Measurements from ENCODE around the gene DAB2IP.

Gene DAB2IP

GRCh38 chr9:121816449-121816817, 165.0 kb downstream of the DAB2IP start:
- no peak for TF ChIP-seq CTCF (conservative IDR thresholded peaks at IDR 0.05; ENCODE audit: low read depth)
- ChIA-PET POLR2A (ENCODE audit: low non-redundant PET) (no interaction called here), CTCF (interaction anchor here (0.6 kb wide), 1 partner anchor 31 kb away, joined by 7 read pairs; no protein-coding TSS in a partner anchor)
- H3K27ac ChIP-seq, result no peak overlapping the region
- DNase-seq (ENCODE audit: low spot score), result no peak

- POLR2A ChIA-PET (ENCODE audit: low non-redundant PET), result interaction anchor here (0.5 kb wide), 1 partner anchor 175 kb away, joined by 4 read pairs; no protein-coding TSS in a partner anchor
- no peak for TF ChIP-seq CTCF (conservative IDR thresholded peaks at IDR 0.05; ENCODE audit: low read depth)
- no peak overlapping the region for H3K27ac ChIP-seq
- CTCF ChIA-PET, result interaction anchor here (0.6 kb wide), 1 partner anchor 32 kb away, joined by 7 read pairs; no protein-coding TSS in a partner anchor
- no peak for DNase-seq (ENCODE audit: low spot score)
Observed at GRCh38 chr9:121816845-121817450, 165.5 kb downstream of the DAB2IP start.

GRCh38 chr9:121817476-121817875, 166.0 kb downstream of the DAB2IP start:
- TF ChIP-seq CTCF (conservative IDR thresholded peaks at IDR 0.05; ENCODE audit: low read depth), result no peak
- no peak for DNase-seq (ENCODE audit: low spot score)
- CTCF ChIA-PET, result no interaction called here
- POLR2A ChIA-PET (ENCODE audit: low non-redundant PET), result interaction anchor here (0.5 kb wide), 1 partner anchor 175 kb away, joined by 4 read pairs; no protein-coding TSS in a partner anchor
- no peak overlapping the region for H3K27ac ChIP-seq

- no peak for TF ChIP-seq CTCF (conservative IDR thresholded peaks at IDR 0.05; ENCODE audit: low read depth)
- CTCF ChIA-PET, result no interaction called here
- DNase-seq (ENCODE audit: low spot score), result no peak
- POLR2A ChIA-PET (ENCODE audit: low non-redundant PET), result no interaction called here
- no peak overlapping the region for H3K27ac ChIP-seq
Observed at GRCh38 chr9:121818016-121818661, 166.7 kb downstream of the DAB2IP start.

- no peak for DNase-seq (ENCODE audit: low spot score)
- ChIA-PET POLR2A (ENCODE audit: low non-redundant PET) (no interaction called here), CTCF (no interaction called here)
- TF ChIP-seq CTCF (conservative IDR thresholded peaks at IDR 0.05; ENCODE audit: low read depth), result no peak
- H3K27ac ChIP-seq, result no peak overlapping the region
Observed at GRCh38 chr9:121818841-121819427, 167.5 kb downstream of the DAB2IP start.

GRCh38 chr9:121819428-121820231, 168.2 kb downstream of the DAB2IP start:
- ChIA-PET CTCF (no interaction called here), POLR2A (ENCODE audit: low non-redundant PET) (no interaction called here)
- H3K27ac ChIP-seq, result no peak overlapping the region
- TF ChIP-seq CTCF (conservative IDR thresholded peaks at IDR 0.05; ENCODE audit: low read depth), result no peak
- peak; percentile 80 for DNase-seq (ENCODE audit: low spot score)

Measured in RWPE1 (cell line).